Measurements from ENCODE around the gene ARHGEF4.

The ARHGEF4 gene

GRCh38 chr2:131039908-131040660, 203.4 kb downstream of the ARHGEF4 start:
- H3K4me1 ChIP-seq (ENCODE audit: insufficient read depth, low read length): no peaks in the 10 kb centered on the region
- no peak overlapping the region for H3K9ac ChIP-seq (ENCODE audit: low read depth, low read length)
- H3K27ac ChIP-seq (ENCODE audit: low read length): no peak overlapping the region
- no peaks in the 10 kb centered on the region for H3K36me3 ChIP-seq (ENCODE audit: insufficient read depth, low read depth, low read length)
- H3K9me3 ChIP-seq (ENCODE audit: insufficient read depth, low read depth, low read length): no peaks in the 10 kb centered on the region
- H3K4me3 ChIP-seq (ENCODE audit: low read length): no peak overlapping the region
- H3K27me3 ChIP-seq (ENCODE audit: insufficient read depth, low read length): peaks cover 28% of the 10 kb centered on the region

- H3K4me1 ChIP-seq (ENCODE audit: insufficient read depth, low read length): no peaks in the 10 kb centered on the region
- no peak overlapping the region for H3K4me3 ChIP-seq (ENCODE audit: low read length)
- H3K27me3 ChIP-seq (ENCODE audit: insufficient read depth, low read length): peaks cover 20% of the 10 kb centered on the region
- no peak overlapping the region for H3K27ac ChIP-seq (ENCODE audit: low read length)
- no peaks in the 10 kb centered on the region for H3K36me3 ChIP-seq (ENCODE audit: insufficient read depth, low read depth, low read length)
- no peaks in the 10 kb centered on the region for H3K9me3 ChIP-seq (ENCODE audit: insufficient read depth, low read depth, low read length)
- no peak overlapping the region for H3K9ac ChIP-seq (ENCODE audit: low read depth, low read length)
Measured at GRCh38 chr2:131040661-131041401, 204.1 kb downstream of the ARHGEF4 start.

- no peaks in the 10 kb centered on the region for H3K9me3 ChIP-seq (ENCODE audit: insufficient read depth, low read depth, low read length)
- H3K27ac ChIP-seq (ENCODE audit: low read length): no peak overlapping the region
- peaks cover 5% of the 10 kb centered on the region; the same call in 1 of the 2 replicates for H3K36me3 ChIP-seq (ENCODE audit: insufficient read depth, low read depth, low read length)
- H3K27me3 ChIP-seq (ENCODE audit: insufficient read depth, low read length): peaks cover 13% of the 10 kb centered on the region
- H3K4me1 ChIP-seq (ENCODE audit: insufficient read depth, low read length): no peaks in the 10 kb centered on the region
- no peak overlapping the region for H3K9ac ChIP-seq (ENCODE audit: low read depth, low read length)
- no peak overlapping the region for H3K4me3 ChIP-seq (ENCODE audit: low read length)
Measured at GRCh38 chr2:131041402-131042147, 204.9 kb downstream of the ARHGEF4 start.

- Histone ChIP-seq H3K27me3 (ENCODE audit: insufficient read depth, low read length) (peaks cover 6% of the 10 kb centered on the region), H3K9me3 (ENCODE audit: insufficient read depth, low read depth, low read length) (no peaks in the 10 kb centered on the region), H3K4me1 (ENCODE audit: insufficient read depth, low read length) (no peaks in the 10 kb centered on the region), H3K27ac (ENCODE audit: low read length) (no peak overlapping the region), H3K9ac (ENCODE audit: low read depth, low read length) (no peak overlapping the region), H3K36me3 (ENCODE audit: insufficient read depth, low read depth, low read length) (peaks cover 12% of the 10 kb centered on the region; the same call in 1 of the 2 replicates), H3K4me3 (ENCODE audit: low read length) (no peak overlapping the region)
Measured at GRCh38 chr2:131042148-131042775, 205.5 kb downstream of the ARHGEF4 start.

GRCh38 chr2:131043199-131044074, 206.7 kb downstream of the ARHGEF4 start:
- Histone ChIP-seq H3K9ac (ENCODE audit: low read depth, low read length) (no peak overlapping the region), H3K4me1 (ENCODE audit: insufficient read depth, low read length) (no peaks in the 10 kb centered on the region), H3K36me3 (ENCODE audit: insufficient read depth, low read depth, low read length) (peaks cover 23% of the 10 kb centered on the region), H3K27ac (ENCODE audit: low read length) (no peak overlapping the region), H3K27me3 (ENCODE audit: insufficient read depth, low read length) (no peaks in the 10 kb centered on the region), H3K9me3 (ENCODE audit: insufficient read depth, low read depth, low read length) (no peaks in the 10 kb centered on the region), H3K4me3 (ENCODE audit: low read length) (no peak overlapping the region)

GRCh38 chr2:131044075-131044756, 207.5 kb downstream of the ARHGEF4 start:
- no peak overlapping the region for H3K4me3 ChIP-seq (ENCODE audit: low read length)
- H3K9me3 ChIP-seq (ENCODE audit: insufficient read depth, low read depth, low read length): no peaks in the 10 kb centered on the region
- peaks cover 31% of the 10 kb centered on the region for H3K36me3 ChIP-seq (ENCODE audit: insufficient read depth, low read depth, low read length)
- H3K27ac ChIP-seq (ENCODE audit: low read length): no peak overlapping the region
- no peaks in the 10 kb centered on the region for H3K27me3 ChIP-seq (ENCODE audit: insufficient read depth, low read length)
- no peaks in the 10 kb centered on the region for H3K4me1 ChIP-seq (ENCODE audit: insufficient read depth, low read length)
- H3K9ac ChIP-seq (ENCODE audit: low read depth, low read length): no peak overlapping the region

GRCh38 chr2:131044757-131045150, 208.0 kb downstream of the ARHGEF4 start:
- H3K4me1 ChIP-seq (ENCODE audit: insufficient read depth, low read length): no peaks in the 10 kb centered on the region
- H3K27ac ChIP-seq (ENCODE audit: low read length): no peak overlapping the region
- H3K27me3 ChIP-seq (ENCODE audit: insufficient read depth, low read length): no peaks in the 10 kb centered on the region
- H3K4me3 ChIP-seq (ENCODE audit: low read length): no peak overlapping the region
- no peaks in the 10 kb centered on the region for H3K9me3 ChIP-seq (ENCODE audit: insufficient read depth, low read depth, low read length)
- H3K36me3 ChIP-seq (ENCODE audit: insufficient read depth, low read depth, low read length): peaks cover 36% of the 10 kb centered on the region
- H3K9ac ChIP-seq (ENCODE audit: low read depth, low read length): no peak overlapping the region

GRCh38 chr2:131045286-131046027, 208.7 kb downstream of the ARHGEF4 start:
- Histone ChIP-seq H3K9ac (ENCODE audit: low read depth, low read length) (no peak overlapping the region), H3K4me1 (ENCODE audit: insufficient read depth, low read length) (no peaks in the 10 kb centered on the region), H3K9me3 (ENCODE audit: insufficient read depth, low read depth, low read length) (no peaks in the 10 kb centered on the region), H3K27me3 (ENCODE audit: insufficient read depth, low read length) (no peaks in the 10 kb centered on the region), H3K36me3 (ENCODE audit: insufficient read depth, low read depth, low read length) (peaks cover 43% of the 10 kb centered on the region), H3K4me3 (ENCODE audit: low read length) (no peak overlapping the region), H3K27ac (ENCODE audit: low read length) (no peak overlapping the region)

- no peaks in the 10 kb centered on the region for H3K9me3 ChIP-seq (ENCODE audit: insufficient read depth, low read depth, low read length)
- H3K4me1 ChIP-seq (ENCODE audit: insufficient read depth, low read length): no peaks in the 10 kb centered on the region
- no peak overlapping the region for H3K27ac ChIP-seq (ENCODE audit: low read length)
- no peaks in the 10 kb centered on the region for H3K27me3 ChIP-seq (ENCODE audit: insufficient read depth, low read length)
- H3K36me3 ChIP-seq (ENCODE audit: insufficient read depth, low read depth, low read length): peaks cover 51% of the 10 kb centered on the region
- no peak overlapping the region for H3K9ac ChIP-seq (ENCODE audit: low read depth, low read length)
- H3K4me3 ChIP-seq (ENCODE audit: low read length): no peak overlapping the region
Measured at GRCh38 chr2:131046028-131046917, 209.6 kb downstream of the ARHGEF4 start.

All from iPS-20b (cell line).